C4-2B (cell line): ENCODE data around the gene CXCL16.
"Not testable (repeated sequence)": the region's sequence is repeated elsewhere in the genome, so short reads cannot be mapped to it uniquely, and the experiment has no call there.

Source experiments
- H3K27ac ChIP-seq: fragments of 450-650 bp; 2 replicates; pipeline ENCODE4 v1.5.1; 2017
- CTCF ChIP-seq: fragments of 450-650 bp; conservative IDR thresholded peaks from 2 replicates; pipeline ENCODE4 v1.5.1; 2017; ENCODE audit warnings: mild to moderate bottlenecking
- ZFX ChIP-seq: fragments of 450-650 bp; IDR thresholded peaks from 2 replicates; pipeline ENCODE4 v1.6.1; 2017

Gene CXCL16

GRCh38 chr17:4719684-4720221, 20.0 kb downstream of the CXCL16 start:
- no peak overlapping the region; the same call in 1 of the 2 replicates for H3K27ac ChIP-seq
- TF ChIP-seq ZFX: no peak
- TF ChIP-seq CTCF: no peak

DNA sequence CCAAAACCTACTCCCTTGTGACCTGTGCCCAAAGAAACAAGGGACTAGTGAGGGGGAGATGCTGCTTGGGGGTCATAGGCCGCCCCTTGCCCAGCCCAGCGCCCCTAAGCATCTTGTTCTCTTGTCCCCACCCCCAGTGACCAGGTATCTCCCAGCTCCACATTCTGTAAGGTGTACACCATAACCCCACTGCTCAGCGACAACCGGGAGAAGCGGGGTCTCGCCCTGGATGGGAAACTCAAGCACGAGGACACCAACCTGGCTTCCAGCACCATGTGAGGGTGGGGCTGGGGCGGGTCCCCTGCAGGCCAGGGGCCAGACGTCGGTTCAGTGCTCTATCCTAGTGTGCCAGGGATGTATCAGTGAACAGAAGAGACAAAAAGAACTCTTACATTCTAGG, 20.6 kb downstream of the CXCL16 start:
- no peak for TF ChIP-seq ZFX
- no peak for TF ChIP-seq CTCF
- no peak overlapping the region for H3K27ac ChIP-seq

DNA sequence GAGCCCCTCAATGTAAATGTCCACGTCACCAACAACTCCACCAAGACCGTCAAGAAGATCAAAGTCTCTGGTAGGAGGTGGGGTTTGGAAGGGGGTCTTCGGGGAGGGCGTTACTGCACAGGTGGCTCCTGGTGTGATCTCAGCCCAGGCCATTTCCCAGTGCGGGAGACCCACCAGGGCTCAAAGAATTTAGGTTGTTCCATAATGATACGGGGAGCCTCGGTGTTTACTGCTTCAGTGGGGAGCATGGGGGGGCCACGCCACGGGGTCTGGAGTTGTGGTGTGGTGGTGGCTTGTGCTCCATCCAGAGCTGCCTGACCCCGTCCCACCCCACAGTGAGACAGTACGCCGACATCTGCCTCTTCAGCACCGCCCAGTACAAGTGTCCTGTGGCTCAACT, 21.5 kb downstream of the CXCL16 start:
- no peak overlapping the region for H3K27ac ChIP-seq
- TF ChIP-seq CTCF (no peak), ZFX (no peak)

DNA sequence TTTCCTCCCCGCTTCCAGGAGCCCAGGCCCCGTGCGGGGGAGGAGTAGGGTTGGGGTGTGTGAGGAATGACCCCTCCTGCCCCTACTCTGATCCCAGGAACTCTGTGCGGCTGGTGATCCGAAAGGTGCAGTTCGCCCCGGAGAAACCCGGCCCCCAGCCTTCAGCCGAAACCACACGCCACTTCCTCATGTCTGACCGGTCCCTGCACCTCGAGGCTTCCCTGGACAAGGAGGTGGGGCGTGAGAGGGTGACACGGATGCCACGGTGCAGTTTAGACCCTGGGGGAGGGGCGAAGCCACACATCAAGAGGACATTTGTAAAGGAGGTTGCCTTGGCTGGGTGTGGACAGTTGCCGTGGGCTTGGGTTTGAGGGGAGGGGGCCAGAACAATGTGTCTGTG, 21.9 kb downstream of the CXCL16 start:
- no peak overlapping the region for H3K27ac ChIP-seq
- TF ChIP-seq ZFX (no peak), CTCF (no peak)

DNA sequence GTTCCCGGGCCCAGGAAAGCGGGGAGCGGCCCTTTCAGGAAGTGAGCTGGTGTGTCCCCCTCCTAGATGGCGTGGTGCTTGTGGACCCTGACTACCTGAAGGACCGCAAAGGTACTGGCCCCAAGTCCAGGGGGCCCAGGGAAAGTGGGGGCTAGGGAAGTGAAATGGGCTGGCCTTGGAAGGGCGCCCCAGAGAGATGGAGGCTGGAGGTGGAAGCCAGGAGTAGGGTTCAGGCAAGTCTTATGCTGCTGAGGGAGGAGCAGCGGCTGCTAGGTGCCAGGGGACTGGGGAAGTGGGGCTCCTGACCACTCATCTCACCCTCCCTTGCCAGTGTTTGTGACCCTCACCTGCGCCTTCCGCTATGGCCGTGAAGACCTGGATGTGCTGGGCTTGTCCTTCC, 23.6 kb downstream of the CXCL16 start:
- no peak overlapping the region for H3K27ac ChIP-seq
- TF ChIP-seq ZFX: no peak
- no peak for TF ChIP-seq CTCF

GRCh38 chr17:4715063-4715744, 24.5 kb downstream of the CXCL16 start:
- TF ChIP-seq ZFX (no peak), CTCF (no peak)

DNA sequence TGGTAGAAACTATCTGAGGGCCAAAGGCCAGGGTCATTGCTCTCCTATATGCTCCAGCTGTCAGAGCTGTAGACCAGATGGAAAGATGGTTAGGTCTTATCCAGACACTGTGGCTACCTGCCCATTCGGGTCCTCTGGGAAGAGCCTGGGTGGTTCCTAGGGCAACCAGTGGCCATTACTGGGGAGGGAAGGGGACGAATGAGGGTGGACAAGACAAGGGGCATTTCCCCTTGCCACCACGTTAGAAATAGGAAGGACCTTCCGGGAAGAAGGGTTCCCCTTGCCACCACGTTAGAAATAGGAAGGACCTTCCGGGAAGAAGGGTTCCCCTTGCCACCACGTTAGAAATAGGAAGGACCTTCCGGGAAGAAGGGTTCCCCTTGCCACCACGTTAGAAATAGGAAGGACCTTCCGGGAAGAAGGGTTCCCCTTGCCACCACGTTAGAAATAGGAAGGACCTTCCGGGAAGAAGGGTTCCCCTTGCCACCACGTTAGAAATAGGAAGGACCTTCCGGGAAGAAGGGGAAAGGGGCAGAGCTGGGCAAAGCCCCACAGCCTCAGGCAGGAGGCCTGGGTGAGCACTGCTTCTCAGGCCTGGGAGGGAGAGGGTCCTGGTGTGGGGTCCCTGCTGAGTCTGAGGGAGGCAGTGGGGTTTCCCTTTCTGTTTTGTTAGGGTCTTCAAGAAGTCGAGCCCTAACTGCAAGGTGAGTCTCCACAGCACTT, 25.2 kb downstream of the CXCL16 start:
- not testable (repeated sequence) for H3K27ac ChIP-seq

More at GRCh38 chr17:4715063-4715744, 24.5 kb downstream of the CXCL16 start:
- no peak overlapping the region for H3K27ac ChIP-seq
